ENCODE data around the gene SIK1.
"Not testable (repeated sequence)": the region's sequence is repeated elsewhere in the genome, so short reads cannot be mapped to it uniquely, and the experiment has no call there.

- not testable (repeated sequence) for TF ChIP-seq CTCF, ZNF837, KLF10, SP2, ZNF155, ZNF416, REST (tag by site-specific recombination; IDR thresholded peaks at IDR 0.05)
Observed at GRCh38 chr21:43451850-43452249, 24.9 kb upstream of the SIK1 start.

Measured in HEK293 (cell line).